Hypothalamus (tissue), 51 donors: ENCODE results near the gene ARF6.
"Not testable (repeated sequence)": the region's sequence is repeated elsewhere in the genome, so short reads cannot be mapped to it uniquely, and the experiment has no call there.

Source experiments
- DNase-seq, 51 donors: peaks; one replicate each; lab custom pipeline; 2025; lab: John Stamatoyannopoulos, UW

ARF6 gene

DNA sequence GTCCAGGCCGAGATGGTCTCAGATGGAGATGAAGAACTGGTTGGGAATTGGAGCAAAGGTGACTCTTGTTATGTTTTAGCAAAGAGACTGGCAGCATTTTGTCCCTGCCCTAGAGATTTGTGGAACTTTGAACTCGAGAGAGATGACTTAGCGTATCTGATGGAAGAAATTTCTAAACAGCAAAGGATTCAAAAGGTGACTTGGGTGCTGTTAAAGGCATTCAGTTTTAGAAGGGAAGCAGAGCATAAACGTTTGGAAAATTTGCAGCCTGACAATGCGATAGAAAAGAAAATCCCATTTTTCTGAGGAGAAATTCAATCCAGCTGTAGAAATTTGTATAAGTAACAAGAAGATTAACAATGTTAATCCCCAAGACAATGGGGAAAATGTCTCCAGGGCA lies 44.0 kb downstream of the ARF6 start:
- not testable (repeated sequence) for DNase-seq

GRCh38 chr14:49939215-49939614 lies 46.3 kb downstream of the ARF6 start:
- DNase-seq, result not testable (repeated sequence)

GRCh38 chr14:49939884-49940510 lies 47.1 kb downstream of the ARF6 start:
- no peak for DNase-seq

DNA sequence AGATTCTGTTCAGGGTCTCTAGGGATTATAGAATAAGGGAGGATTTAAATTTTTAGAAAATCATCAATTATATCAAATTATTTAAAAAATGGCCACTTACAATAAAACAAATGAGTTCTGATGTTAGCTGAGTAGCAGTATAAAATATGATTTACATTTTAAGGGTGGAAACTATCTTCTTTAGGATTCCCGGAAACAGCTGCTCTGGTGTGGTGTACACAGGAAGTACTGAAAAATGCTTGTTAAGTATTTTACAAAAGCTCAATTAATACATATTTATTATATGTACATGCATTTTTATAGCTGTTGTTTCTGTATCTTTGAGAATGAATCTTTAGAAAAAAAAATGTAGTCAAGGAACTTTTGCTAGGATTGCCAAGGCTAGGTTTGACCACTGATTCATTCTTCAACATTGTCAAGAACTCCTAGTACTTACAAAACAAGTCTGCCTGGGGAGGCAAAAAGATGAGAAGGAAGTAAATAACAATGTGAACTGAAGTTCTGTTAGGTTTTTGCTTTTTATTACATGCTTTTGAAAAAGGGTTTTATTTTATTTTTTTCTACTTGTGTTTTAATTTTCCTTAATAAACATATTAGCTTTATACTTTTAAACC lies 48.0 kb downstream of the ARF6 start:
- no peak for DNase-seq

- DNase-seq, result no peak
These were observed 49.2 kb downstream of the ARF6 start for GRCh38 chr14:49942090-49942489.

DNA sequence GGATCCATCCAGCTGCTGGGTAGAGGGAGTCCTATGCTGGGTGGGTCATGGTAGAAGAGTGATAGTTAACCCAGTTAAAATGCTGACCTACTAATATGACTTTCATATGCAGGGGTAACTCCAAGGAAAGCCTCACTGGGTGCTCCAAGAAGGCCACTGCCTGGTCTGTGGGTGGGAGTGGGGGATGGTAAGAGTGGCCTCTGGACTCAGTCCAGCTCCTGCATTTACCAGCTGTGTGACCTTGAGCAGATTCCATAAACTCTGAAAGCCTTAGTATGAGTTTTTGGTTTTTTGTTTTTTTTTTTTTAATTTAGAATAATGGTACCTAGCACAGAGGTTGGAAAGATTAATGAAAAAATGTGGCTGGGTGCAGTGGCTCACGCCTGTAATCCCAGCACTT lies 51.6 kb downstream of the ARF6 start:
- no peak for DNase-seq

DNA sequence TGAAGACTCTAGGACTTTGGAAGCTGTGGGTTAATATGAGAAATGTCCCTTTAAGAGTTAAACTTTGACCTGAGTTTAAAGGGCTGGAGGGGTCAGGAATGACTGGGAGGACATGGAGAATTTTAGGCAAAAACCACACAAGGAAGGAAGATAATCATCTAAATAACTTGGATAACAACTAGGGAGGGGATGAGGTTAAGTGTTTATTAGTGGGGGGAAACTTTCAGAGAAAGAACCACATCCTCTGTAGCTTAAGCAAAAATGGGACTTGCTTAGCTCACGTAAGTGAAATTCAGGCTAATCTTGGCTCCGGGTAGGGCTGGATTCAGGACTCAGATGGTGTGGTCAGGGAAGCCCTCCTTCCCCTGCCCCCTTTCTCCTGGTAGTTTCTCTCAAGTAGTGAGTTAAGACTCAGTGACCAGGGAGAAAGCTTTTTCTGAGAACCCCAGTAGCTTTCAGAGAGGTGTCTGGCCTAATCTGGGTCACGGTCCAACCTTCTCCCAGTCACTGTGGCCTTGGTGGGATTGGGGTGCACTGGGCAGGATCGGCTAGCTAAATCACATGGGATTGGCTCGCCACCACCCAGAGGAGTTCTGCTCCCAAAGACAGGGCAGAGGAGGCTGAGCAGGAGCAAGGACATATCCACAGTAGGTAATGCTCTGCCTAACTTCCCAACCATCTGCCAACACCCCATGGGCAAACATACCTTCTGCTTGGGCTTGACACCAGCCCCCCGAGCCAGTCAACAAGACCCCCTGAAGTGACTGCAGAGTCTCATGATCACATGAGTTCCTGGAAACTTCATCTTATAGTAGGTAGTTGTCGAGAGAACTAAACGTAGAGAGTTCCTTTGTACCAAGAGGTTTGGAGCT lies 52.8 kb downstream of the ARF6 start:
- DNase-seq, result no peak
